GM18519 (cell line): ENCODE results near the gene SHISA3.

Source experiments
- ATAC-seq: cut with Tn5 transposase; IDR thresholded peaks from one replicate; pipeline ENCODE4 v1.9.1; 2021; ENCODE audit warnings: mild to moderate bottlenecking, moderate library complexity; ENCODE audit not compliant: unreplicated experiment, low FRiP score

SHISA3 gene

DNA sequence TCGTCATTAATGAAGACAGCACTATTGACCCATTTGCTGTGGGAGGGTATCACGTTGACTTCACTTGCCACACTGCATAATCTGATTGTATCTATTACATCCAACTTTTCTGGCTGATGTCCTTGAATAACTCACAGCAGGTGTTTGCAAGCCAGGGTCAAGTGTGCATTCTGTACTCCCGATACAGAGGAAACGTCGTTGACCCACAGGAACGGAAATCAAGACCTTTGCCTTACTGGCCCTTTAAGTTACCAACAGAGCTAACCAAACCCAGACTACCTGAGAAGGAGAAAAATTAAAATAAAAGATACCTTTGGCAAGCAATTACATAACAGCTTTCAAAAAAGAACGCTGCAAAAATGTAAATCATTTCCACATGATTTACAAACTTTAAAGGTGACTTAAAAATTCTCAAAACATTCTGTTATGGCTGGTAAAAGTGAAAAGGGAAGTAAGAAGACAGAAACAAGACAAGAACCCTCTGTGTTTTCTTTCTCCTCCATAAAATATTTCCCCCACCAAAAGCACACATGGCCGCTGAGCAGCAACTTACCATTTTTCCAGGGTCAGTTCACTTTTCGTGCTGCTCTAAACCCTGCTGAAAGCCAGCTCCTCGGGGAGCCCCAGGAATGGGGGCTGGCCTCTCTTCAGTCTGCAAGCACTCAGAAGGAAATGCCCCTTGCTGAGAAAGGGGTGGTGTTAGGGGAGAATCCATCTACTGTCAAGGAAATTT lies 6.5 kb upstream of the SHISA3 start:
- ATAC-seq, result no peak

DNA sequence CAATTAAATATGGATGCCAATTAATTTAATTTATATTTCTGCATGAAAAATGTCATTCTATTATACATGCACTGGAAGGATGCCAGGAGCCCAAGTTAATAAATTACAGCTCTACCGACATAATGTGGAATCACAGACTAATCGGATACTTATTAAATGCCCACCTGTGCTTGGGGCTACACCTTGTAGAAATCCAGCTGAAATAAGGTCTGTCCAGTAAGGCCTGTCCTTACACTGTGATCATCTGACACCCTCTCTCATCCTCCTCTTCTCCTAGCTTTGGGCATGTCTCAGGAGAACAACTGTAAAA lies 6.0 kb upstream of the SHISA3 start:
- no peak for ATAC-seq

DNA sequence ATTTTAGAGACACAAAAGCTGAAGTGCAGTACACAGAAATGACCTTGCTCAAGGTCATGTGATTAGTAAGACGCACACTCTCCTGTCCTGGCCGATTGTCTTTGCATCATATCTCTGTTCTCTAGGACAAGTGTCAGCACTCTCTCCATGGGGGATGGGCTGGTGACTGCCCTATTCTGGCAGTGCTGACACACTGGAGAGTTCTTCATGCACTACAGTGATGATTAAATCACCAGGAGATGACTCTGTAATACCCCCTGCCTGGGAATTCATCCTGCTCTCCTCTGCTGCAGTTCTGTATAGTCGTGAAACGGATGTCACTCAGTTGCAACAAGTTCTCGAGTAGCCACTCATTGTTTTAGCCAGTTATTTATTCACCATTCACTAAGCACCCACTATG lies 5.3 kb upstream of the SHISA3 start:
- no peak for ATAC-seq

DNA sequence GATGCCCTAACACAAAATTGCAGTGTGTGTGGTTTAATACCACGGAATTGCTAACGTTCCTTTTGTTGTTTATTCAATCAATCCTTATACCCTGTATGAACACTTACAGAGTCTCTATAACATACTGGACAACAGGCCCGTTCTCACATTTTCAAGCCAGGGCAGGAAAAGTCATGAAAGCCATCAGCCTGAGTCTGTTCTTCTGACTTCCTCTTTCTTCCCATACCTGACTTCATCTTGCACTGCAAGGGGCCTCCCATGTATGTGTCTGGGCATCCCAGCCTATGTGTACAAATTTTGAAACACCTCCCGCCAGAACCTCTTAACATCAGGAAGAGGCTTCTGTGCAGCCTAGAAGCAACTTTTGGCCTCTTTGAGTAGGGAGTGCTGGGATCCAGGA lies 4.9 kb upstream of the SHISA3 start:
- ATAC-seq, result no peak

DNA sequence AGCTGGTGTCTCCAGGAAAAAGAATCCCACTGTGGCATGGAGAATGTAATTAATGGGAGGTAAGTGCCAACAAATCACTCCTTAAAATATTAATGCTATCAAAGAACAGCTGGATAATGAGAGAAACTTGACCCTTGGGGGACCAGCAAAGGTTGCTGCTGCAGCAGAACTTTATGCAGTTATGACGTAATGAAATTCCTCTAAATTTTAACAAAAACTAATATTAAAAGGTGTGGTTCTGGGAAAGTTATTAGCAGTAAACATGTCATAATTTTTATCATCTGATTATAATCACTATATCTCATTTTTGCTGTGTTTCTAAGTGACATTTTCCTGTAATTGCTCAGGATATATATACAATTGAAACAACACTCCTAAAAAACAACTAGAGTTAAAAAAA lies 1.7 kb upstream of the SHISA3 start:
- no peak for ATAC-seq

DNA sequence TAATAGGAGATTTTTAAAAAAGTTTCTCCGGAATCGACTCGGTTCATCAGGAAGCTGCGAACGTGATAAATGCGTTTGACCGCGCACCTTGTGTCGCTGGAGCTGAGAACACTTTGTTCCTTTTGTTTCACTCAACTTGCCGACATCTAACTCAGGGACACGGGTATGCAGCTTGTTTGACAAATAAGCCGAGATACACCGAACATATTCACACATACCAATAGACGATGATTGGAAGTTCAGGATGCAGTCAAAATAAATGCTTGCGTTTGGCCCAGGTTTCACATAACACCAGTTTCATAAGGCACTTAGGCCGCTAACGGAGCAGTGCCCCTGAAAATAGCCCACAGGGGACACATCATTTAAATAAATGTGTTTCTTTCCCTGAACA lies 932 bp upstream of the SHISA3 start:
- no peak for ATAC-seq

DNA sequence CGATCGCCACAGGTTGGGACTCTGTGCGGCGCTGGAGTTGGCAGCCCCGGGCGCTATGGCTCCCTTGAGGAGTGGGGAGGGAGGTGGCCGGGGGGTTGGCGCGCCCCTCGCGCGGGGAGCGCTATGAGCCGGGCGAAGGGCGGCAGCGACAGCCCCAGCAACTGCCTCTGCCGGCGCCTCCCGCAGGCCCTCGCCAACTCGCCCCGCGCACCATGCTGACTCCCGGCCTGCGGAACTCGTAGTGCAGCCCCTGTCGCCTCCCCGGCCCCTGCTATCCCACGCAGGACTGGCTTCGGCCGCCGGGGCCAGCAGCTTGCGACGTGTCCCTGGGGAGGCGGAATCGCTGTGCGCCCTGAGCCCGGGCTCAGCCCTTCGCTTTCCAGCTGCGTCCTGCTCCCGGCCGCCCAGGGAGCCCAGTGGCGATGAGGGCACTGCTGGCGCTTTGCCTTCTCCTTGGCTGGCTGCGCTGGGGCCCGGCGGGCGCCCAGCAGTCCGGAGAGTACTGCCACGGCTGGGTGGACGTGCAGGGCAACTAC lies 415 bp downstream of the SHISA3 start:
- peak; percentile 27 for ATAC-seq

DNA sequence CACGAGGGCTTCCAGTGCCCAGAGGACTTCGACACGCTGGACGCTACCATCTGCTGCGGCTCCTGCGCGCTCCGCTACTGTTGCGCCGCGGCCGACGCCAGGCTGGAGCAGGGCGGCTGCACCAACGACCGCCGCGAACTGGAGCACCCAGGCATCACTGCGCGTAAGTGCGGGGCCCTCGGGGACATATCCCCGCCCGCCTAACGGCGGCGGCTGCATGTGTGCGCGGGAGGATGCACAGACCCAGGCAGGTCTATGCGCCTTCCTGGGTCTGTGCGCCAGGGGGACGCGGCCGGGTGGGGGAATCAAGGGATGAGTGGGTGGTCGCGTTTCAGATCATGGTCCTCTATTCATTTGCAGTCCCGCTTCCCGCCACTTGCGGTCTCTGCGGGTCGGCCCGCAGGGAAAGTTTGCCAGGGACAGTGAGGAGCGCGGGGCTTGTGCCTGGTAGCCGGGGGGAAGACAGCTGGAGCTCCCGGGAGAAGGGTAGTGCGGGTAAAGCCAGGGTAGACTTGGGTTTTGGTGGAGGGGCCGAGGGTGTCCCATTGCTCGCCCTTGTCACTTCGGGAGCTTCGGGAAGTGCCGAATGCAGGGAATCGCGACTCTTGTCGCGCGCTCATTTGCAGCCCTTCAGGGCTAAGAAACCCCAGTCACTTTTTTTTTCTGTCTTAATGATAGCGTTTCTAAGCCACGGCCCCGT lies 1.0 kb downstream of the SHISA3 start:
- peak; percentile 25 for ATAC-seq

DNA sequence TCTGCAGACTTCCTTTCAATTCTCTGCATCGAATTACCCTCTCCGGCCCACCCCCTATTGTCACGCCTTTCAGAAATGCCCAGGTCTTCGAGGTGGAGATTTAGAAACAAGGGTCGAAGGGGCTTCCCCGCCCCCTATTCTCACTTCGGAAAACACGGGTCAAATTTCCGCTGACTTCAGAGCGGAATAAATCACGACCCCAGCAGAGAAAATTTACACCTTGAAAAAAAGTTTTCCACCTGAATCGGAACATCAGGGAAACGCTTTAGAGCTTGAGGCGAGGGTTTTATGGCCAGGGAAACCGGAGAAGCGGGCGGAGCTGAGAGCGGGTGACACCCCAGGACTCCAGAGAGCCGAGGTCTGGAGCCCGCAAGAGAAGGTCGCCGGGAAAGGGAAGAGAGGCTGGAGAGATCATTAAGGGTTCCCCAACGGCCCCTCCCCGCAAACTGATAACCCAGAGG lies 1.6 kb downstream of the SHISA3 start:
- no peak for ATAC-seq

DNA sequence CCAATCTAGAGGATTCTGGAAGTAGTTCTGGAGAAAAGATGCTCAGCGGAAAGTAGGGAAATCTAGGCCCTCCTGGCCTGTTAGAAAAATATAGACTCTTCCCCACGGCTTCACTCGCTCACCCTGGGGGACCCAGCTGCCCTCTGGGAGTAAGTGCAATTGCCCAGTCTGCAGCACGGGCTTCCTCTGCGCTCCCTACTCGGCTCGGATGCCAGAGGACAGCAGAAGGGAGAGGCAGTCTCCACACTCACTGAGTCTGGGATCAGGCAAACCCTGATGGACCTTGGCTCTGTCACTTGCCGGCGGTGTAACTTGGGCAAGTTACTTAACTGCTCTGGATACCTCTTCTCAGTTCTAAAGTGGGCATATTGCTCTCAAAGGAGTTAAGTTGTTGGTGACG lies 2.1 kb downstream of the SHISA3 start:
- ATAC-seq, result no peak

DNA sequence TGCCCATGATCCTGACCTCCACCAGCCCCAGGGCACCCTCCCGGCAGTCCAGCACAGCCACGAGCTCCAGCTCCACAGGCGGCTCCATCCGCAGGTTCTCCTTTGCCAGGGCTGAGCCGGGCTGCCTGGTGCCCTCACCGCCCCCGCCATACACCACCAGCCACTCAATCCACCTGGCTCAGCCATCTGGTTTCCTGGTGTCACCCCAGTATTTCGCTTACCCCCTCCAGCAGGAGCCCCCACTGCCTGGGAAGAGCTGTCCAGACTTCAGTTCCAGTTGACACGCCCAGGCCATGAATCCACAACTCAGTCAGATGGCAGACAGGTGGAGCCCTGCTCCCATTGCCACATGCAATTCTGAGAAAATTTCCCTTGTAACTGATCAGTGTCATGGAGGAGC lies 3.9 kb downstream of the SHISA3 start:
- ATAC-seq, result no peak

DNA sequence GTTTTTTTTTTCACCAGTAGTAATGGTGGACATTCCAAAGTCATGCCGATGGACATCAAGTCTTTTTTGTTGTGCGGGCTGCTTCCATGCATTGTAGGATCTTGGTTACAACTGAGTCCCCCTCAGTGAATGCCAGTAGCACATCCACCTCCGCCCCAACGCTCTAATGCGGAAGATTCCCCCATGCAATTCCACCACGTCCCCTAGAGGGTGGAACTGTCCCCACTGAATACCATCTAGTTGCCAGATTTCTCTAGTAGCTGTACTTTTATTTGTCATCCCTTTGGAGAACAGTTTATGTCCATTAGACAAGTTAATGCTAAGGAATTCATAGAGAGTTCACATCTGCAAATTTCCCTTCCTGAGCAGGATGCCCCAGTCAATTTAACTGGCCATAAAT lies 6.7 kb downstream of the SHISA3 start:
- no peak for ATAC-seq

DNA sequence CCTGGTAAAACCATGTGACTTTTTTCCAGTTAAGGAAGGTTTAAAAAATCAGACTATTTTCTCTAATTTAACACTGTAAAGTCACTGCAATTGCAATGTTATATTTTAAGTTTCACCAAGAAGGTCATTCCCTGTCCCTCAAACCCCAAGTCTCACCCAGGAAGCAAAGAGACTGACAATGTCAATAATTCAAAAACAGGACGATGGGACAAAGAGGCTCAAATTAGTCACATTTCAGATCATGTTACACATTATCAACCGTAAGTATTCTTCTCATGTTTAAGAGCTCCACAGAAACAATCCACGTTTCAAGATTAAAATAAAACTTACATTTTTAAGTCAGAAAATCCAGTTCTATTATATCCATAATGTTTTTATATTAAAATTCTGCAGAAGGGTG lies 13.2 kb downstream of the SHISA3 start:
- ATAC-seq, result no peak

DNA sequence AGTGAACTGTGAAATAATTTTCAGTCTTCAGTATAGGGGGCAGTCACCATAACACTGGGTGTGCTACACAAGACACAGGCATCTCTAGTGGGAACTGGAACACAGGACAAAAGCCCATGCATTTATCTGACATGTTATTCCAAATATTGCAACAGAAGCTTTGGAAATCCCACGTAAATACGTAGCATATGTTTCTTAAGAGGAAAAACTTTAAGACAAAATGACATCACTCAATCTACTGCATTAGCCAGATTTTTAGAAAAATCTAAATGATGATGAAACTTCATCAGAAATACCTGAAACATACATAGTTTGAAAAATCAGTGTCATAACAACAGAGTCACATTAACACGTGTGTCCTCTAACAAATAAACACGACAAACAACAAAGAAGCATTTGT lies 14.5 kb downstream of the SHISA3 start:
- no peak for ATAC-seq

DNA sequence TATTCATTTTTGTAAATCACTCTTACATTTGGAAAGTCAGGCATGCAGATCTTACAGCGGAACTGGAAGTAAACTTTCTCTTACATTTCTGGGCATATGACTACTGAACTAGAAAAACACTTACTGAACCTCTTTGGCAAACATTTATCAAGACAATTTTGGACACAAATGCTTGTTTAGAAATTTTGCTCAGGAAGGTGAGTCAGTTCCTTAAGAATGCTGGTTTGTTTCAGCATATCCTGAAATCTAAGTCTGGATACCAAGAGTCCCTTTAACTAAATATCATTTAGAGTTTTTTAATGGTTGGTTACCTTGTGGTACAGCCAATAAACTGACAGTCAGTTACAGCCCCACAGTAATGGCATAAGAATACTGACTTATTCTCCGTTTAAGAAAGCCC lies 15.0 kb downstream of the SHISA3 start:
- ATAC-seq, result no peak

DNA sequence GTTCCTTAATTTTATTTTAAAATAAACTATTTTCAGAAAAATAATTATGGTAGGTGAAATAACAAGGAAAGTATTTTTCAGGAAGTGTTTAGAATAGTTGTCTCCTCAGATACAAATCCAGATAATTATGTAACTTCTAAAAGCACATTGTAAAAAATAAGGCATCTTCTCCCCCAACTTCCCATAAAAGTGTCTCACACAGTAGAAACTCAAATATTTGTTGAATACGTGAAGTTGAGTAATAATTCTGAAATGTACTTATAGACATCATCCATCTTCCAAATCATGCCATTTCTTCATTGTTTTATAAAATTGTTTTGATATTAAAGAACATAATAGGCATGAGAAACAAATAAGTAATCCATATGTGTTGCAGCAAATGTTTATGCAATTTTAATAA lies 18.0 kb downstream of the SHISA3 start:
- ATAC-seq, result no peak

DNA sequence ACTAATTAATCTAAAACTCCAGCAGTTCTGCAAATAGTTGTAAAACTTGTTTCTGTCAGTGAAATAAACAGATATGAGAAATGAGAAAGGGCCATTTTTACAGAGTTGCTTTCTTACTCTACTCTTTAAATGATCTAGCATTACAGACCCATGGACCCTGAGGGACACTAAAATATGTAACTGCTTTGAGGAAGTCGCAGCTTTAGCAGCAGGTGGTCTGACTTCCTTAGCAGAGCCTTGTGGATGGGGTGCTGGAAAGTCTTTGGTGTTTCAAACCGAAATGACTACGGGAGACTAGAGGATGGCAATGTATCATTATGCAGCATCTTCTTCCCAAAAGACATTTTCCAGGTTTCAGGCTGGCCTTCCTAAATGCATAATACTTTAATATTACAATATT lies 18.7 kb downstream of the SHISA3 start:
- ATAC-seq, result no peak

DNA sequence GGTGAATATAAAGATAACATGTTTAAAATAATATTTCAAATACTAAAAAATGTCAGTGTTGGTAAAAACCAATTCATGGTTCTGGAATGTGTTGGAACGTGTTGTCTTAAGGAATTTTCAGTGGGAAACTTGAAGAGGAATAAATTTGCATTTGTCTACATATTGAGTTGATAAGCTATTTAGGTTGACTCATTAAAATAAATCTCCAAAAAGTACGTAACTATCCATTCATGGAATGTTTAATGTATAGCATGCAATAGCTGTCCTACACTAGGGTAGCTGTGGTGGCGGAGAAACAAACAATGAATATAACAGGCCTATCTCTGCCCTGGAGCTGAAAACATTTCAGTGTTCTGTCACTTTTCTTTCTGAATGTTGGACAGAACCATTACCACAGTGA lies 20.3 kb downstream of the SHISA3 start:
- no peak for ATAC-seq

DNA sequence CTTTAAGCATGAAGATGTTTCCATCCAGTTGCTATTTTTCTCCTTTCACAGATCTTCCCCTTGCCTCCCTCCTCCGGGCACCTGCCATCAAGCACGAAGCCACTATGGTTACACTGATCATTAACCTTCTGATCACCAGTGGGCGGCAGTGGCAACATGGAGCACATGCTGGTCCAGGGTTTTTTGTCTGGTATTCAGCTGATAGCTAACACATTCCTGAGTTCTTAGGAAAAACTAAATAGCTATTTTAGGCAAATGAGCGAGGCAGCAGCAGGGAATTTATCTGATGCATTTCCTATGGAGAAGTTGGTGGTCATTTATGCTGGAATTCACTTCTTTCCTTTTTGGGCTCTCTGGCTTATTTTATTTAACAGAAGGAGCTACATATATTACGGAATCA lies 22.9 kb downstream of the SHISA3 start:
- ATAC-seq, result no peak

DNA sequence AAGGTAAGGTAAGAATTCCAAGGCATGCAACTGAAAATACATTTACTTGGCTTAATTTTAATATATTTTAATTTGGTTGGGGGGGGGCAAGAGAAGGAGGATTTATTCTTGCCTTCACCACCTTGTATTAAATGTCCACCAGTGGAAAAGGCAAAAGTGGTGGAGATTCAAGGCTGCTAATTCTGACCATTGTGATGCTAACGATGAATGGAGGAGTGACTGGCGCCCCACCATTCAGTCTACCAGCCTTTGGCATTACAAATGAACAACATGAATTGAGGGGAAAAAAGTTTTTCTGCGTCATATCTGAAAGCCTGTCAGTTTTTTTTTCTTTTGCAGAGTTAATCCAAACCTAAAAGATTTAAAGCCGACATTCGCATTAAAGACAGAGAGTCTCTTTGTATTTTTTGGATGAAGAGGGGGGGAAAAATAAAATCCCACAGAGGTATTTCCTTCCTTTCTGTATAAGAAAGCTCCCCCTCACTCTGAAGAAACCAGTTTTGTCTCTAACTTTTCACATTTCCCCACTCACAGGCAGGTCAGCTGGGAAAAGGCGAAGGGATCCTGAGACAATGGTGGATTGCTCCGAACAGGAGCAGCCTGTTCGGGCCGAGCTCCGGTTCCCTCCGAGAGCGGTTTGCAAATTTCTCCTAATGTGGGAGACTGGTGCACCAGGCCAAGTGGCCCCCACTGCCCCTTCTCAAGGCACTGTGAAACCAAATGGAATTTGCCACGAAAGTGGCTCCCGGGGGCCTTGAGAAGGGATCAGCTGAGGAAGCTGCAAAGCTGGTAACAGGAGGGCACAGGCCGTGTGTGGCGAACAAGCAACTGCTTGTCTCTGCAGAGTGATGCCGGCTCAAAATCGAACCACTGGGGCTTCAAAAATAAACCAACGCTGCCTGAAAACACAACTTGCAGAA lies 28.1 kb downstream of the SHISA3 start:
- no peak for ATAC-seq

DNA sequence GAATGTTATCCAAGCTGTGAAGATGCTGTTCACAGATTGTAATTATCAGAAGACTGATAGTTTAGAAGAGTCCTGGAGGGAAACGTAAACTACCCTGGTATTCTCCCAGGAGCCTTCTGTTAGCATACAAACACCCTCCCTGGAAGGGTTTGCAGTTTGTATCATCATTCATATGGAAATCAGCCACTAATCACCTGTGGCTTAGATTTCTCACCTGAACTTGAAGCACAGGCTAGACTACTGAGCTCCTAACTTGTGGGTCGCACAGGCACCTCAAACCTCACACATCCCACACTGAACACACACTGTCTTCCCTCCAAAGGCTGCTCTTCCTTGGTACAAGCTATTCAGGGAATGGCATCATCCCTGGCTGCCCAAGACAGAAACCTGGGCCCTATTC lies 30.7 kb downstream of the SHISA3 start:
- ATAC-seq, result no peak
